ENCODE data around the gene ARHGAP31.
"Not testable (repeated sequence)": the region's sequence is repeated elsewhere in the genome, so short reads cannot be mapped to it uniquely, and the experiment has no call there.

ARHGAP31 gene

DNA sequence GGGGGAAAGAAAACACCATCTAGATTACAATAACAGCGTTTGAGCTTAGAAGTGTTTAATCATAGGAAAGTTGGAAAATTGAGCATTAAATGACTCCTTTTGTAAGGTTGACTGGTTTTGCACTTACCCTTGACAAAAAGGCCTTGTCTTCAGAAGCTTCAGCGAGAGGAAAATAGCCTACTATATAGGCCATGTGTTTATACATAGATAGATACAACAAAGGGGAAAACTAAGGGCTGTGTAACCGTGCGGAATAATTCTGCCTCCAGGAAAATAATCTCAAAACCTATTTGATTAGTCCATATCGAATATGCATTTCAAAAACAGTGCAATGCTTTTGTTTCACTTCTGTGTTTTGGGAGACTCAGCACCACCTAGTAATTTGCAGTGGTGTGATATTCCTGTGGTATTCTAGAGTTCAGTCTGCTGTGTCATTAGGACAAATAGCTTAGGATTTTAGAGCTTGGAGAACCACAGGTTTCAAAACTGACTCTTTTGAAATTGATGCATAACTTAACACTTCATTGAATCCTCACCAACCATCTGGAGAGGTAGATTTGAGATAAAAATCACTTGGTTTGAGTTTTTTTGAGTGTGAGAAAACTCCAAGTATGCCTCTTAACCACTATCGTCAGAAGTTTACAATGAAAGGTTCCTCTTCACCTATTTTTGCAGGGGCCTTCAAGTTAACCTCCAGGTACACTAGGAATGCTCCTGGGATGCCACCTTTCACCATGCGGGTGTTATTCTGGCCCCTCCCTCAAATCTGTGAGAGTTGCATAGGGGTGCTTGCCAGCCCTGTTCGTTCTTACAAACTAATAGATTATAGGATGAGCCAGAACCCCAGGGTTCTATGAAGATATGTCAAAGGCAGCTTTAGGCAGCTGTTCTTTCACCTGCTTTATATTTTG, 1.9 kb downstream of the ARHGAP31 start:
- no peak for DNase-seq (ENCODE audit: low spot score)

DNA sequence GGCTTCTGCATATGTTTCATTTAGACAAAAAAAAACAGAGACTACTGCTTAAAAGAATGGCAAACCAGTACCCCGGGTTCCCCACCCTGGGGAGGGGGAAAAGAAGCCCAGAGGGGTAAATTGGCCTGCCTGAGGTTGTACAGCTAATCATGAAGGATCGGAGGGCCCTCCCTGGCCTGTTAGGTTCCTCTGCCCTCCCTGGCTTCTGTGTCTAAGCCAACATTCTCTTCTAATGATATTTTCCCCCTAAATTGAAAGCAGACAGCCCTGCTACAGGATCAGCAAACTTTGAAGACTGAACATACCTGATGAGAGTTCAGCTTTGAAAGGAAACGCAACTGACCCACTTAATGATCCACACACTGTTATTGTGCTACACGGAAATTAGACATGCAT, 2.5 kb downstream of the ARHGAP31 start:
- no peak for DNase-seq (ENCODE audit: low spot score)

DNA sequence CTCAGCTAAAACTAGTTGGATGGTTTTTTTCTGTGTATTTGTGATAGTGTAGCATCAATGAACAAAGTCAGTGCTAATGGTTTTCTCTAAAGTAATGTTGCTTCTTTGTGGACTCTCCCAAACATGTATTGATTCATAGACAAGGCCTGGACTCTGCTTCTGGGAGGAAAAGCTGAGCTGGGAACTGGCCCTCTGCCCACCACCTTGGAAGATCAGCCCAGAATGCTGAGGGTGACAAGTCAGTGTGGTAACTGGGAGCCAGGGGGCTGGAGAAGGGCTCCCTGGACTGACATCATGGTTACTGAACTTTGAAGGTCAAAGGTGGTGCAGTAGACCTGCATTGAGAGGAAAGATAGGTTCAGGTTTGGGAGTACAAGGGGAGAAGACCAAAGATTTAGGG, 3.0 kb downstream of the ARHGAP31 start:
- DNase-seq (ENCODE audit: low spot score): no peak

DNA sequence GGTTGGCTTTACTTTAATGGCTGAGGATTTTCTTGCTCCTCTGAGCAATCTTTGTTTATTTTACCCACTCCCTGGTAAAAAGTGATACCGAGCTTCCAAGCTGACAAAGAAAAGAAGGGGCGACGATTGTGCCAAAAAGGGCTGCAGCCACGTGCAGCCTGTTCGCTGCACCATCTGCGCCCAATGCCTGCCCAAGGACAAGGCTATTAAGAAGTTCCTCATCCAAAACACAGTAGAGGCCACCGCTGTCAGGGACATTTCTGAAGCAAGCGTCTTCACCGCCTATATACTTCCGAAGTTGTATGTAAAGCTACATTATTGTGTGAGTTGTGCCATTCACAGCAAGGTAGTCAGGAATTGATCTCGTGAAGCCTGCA, 4.4 kb downstream of the ARHGAP31 start:
- DNase-seq (ENCODE audit: low spot score): no peak

DNA sequence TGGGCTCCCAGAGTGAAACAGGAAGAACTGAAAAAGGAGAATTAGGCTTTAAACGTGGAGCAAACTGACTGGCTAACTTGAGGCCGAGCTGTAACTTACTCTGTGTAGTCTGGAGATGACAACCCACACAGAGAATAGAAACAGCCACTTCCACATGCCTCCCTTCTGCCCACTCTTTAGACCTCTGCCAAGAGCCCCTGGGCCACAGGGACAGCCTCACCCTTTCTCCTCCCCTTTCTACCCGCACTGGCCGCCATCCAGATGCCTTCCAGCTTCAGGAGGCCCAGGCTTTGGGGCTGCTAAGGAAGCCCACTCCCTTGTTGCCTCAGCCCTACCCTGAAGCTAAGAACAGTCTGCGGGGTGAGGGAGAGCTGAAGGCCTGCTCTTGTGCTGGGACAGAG, 6.8 kb downstream of the ARHGAP31 start:
- no peak for DNase-seq (ENCODE audit: low spot score)

DNA sequence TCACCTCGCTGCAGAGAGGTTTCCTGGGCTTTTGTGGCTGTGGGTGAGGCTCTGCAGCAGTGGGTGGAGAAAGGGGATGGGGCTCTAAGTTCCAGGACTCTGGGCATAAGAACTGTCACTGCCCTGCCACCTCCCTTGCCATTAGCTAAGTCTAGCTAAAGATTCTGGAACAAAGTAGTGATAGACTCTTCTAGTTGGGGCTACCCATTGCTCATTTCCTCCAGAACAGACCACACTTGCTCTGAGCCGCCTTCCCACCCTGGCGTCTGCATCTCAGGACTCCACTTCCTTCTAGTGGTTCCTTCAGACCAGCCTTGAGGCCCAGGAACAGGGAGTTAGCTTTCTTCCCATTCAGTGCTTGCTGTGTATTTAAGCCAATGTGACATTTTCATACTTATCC, 7.5 kb downstream of the ARHGAP31 start:
- DNase-seq (ENCODE audit: low spot score): no peak

DNA sequence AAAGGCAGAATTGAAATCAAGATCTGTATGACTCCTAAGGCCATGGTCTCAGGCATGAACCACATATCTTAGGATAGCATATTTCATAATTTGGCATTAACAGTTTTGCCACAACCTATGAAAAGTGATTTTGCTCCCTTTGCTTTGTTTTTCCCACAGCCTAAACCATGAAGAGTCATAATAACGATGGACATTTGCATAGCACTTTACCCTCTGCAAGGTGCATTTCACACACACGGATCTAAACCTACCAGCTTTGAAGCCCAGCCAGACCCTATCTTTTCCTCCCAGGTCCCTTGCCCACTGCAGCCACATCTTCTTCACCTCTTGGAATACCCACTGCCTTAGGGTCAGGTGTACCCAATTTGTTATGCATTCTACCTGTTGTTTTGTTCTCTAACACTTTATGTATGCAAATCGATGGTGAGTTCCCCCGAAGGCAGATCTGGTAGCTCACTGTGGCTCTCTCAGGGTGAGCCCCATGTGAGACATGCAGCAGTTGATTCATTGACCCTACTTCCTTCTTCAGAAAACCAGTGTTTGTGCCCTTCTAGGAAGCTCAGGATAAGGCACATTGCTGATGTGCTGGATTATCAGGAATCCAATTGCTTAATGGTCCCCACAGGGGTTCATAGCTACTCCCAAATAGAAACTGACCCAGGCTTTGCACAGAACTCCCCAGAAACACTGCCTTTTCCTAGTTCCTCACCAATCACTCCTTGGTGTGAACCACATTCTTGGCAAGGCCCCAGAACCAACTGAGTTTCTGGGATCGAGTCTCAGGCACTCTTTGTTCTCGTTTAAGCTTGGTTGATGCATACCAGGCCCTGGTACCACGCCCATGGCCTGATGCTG, 8.7 kb downstream of the ARHGAP31 start:
- no peak for DNase-seq (ENCODE audit: low spot score)

DNA sequence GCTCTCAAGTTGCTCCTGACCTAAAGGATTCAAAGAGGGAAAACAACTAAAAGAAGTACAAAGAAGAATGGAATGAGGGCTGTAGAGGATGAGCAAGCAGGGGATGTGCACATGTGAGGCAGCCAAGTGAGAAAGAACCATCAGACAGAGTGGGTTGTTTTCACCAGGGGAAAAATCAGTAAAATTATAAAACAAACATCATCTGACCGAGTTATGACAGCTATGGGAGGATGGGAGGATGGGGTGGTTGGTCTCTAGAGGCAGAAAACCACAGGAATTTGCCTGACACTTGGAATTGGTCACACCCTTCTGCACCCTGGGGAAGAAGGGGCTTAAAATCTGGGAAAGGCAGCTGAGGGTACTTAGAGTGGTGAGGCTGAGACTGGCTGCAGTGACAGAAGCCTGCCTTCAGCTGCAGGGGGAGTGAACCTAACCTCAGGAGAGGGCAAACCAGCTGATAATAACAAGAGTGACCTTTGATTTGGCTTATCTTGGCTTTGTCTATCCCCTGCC, 10.1 kb downstream of the ARHGAP31 start:
- no peak for DNase-seq (ENCODE audit: low spot score)

DNA sequence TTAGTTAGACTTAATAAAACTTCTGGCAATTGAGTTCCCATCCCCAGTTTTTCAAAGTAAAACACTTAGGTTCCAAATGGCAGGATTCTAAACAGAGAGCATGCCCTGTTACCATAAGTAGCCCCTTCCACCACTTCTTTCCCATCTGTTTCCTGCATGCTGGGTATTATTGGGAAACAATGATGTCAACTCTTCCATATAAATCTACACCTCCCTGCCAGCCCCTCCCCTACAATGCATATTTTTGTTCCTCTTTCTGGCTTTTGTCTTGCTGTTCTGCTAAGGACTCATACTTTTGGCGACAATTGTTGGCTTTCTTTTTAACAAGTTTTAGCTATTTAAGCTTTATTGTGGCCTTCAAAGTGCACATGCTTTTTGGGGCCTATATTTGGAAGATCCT, 11.1 kb downstream of the ARHGAP31 start:
- no peak for DNase-seq (ENCODE audit: low spot score)

DNA sequence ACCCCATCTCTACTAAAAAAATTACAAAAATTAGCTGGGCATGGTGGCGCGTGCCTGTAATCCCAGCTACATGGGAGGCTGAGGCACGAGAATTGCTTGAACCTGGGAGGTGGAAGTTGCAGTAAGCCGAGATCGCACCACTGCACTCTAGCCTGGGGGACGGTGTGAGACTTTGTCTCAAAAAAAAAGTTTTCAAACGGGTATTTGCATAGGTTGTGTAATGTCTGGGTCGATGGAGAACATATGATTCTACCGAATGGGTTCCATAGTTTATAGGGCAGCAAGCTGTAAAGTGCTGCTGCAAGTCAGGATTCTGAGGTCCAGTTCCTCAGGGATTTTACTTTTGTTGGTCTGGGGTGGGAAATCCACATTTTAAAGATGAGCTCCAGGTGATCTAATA, 12.2 kb downstream of the ARHGAP31 start:
- not testable (repeated sequence) for DNase-seq (ENCODE audit: low spot score)

DNA sequence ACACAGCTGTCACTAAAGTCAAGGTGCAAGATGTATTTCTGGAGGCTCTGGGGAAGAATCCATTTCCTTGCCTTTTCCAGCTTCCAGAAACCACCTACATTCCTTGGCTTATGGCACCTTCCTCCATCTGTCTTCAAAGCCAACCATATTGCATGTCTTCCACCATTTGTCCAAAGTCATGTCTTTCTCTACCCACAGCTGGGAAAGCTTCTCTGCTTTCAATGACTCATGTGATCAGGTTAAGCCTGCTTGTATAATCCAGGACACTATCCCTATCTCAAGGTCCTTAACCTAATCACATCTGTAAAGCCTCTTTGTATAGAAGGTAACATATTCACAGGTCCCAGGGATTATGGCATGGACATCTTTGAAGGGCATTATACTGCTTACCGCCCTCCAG, 14.2 kb downstream of the ARHGAP31 start:
- no peak for DNase-seq (ENCODE audit: low spot score)

DNA sequence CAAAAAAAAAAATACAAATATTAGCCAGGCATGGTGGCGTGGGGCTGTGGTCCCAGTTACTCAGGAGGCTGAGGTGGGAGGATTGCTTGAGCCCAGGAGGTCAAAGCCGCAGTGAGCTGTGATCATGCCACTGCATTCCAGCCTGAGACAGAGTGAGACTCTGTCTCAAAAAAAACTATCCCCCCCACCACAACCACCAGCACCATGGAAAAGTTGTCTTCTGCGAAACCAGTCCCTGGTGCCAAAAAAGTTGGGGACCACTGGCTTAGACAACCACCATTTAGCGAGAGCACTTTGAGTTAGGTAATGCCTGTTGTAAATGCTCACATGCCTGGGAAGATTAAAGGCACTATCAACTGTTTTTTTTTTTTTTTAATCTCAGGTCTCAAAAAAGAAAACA, 15.4 kb downstream of the ARHGAP31 start:
- no peak for DNase-seq (ENCODE audit: low spot score)

DNA sequence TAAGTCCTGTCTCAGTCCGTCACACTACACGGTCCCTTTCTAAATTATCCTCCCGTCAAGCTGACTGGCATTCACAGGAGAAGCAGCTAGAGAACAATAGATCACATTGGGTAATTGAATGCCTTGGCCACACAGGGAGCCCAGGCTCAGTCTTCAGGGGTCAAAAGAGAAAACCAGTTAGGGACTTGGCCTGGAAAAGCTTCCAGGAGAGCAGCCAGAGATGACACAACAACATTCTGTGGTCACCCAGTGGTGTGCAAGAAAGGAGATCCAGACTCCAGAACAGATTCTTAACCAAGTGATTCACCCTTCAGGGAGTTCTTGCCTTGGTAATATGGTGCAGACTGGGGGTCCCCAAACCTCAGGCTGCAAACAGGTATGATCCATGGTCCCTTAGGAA, 15.9 kb downstream of the ARHGAP31 start:
- DNase-seq (ENCODE audit: low spot score): no peak

DNA sequence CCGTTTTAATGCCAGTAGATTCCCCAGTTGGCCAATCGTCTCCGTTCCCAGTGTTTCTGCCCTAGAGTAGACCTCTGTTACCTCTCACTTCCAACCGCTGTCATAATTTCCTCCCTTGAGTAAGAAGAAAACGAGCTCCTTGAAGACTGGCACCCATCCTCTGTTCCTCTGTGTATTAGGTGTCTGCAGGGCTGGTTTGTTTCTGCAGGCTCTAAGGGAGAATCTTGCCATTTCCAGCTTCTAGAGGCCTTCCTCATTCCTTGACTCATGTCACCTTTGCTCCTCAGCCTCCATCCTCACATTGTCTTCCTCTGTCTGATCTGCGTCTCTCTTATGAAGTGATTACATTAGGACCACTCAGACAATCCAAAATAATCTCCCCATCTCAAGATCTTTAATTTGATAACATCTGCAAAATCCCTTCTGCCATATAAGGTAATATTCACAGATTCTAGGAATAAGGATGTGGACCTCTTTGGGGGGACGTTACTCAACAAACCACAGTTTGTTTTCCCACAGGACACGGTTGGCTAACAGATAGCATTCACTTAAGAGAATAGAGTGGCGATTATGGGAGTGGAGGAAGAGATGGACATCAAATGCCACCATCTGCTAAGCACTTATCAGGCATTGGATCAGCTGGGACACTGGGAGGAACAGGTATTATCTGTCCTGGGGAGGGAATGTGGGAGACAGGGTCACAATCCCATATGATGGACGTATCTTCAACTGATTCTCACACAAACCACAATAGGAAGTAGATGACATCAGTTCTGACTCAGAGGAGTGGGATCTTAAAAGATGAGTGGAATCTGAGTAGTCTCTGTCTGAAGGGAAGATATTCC, 17.1 kb downstream of the ARHGAP31 start:
- no peak for DNase-seq (ENCODE audit: low spot score)

DNA sequence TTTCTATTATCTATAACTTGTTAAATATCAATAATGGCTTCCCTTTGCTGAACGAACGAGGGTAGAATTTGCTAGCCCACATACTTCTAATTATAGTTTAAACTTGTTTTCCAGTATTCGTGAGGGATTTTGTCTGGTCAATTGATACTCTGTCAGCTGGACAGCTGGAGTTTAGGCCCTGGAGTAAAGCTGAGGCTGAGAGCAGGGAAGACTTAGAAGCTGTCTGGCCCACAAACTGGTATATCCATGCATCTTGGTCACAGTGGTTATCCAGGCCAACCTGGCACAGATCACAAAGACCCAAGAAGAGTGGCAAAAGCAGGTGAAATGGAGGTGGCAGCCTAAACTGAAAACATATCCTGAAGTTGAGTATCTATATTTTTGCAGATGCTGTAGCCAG, 19.3 kb downstream of the ARHGAP31 start:
- DNase-seq (ENCODE audit: low spot score): no peak

DNA sequence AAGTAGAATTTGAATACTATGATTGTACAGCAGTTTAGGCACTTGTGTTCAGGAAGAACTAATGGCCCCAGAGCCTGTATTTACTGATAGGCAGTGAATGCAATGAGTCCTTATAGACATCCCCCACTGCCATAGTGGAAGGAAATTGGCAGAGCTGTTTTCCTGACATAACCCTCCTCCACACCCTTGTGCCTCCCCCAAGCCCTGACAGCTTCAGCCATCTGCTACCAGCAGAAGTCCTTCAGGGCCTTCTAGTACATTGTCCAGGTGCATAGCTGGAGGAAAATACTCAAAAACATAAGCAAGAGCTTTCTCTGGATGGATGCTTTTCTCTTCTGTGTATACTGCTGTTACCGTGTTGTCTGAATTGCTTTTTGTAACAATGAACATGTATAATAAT, 20.6 kb downstream of the ARHGAP31 start:
- DNase-seq (ENCODE audit: low spot score): no peak

DNA sequence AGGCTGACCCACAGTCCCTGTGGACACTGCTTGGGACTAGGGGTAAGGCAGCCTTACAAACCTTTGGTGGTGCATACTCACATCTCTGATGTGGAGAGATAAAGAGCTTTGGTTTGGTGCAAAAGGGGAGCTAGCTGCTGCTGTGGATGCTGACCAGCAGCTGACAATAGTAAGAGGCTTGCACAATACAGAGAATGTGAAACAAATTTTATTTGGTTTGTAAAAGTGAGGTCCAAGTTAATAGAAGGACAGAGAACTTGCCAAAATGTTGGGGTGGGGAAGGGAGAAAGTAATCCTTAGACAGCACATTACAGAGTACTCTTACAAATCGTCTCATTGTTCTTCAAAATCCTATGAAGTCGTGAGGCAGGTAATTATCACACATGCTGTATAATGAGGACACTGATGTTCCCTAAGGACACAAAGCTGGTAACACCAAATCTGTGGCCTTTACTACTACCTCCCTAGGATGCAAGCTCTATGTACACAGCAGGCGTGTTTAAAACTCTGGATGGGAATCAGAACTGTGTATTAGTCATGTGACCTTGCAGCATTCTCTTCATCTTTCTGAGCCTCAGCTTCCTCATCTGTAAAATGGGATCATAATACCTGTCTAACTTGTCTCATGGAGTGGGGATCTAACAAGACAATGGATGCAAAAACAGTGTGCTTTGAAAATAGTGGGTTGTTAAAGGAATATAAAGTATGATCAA, 21.6 kb downstream of the ARHGAP31 start:
- no peak for DNase-seq (ENCODE audit: low spot score)

DNA sequence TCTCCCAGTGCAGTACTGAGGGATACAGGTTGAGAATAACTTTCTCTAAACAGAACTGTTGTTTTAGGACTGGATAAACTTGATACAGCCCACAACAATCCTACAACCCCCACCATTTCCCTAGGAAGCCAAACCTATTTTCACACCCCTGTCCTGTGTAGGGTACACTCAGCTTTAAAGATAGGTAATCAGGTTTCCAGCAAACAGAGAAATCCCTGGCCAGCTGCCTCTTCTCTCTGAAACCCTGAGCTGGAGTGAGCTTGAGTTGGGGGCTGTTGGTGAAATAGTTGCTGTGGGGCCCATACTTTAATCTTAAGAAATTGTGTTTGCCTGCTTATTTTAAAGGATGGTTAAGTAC, 22.1 kb downstream of the ARHGAP31 start:
- no peak for DNase-seq (ENCODE audit: low spot score)

DNA sequence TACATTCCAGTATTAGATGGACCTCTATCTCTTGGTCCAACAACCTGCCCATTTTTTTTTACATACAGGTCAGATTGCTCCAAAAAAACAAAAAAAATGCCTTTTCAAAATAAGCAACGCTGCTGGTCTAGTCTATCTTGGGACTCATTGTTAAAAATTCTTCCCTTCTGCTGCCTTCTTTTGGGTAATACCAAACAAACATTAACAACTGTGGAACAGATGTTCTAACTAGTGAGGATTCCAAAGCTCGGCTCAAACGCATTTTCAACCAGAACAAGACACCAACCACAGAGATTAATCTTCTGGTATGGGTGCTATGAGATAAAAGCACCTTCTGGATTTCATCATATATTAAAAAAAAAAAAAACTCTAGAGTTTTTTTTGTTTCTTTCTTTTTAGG, 24.7 kb downstream of the ARHGAP31 start:
- DNase-seq (ENCODE audit: low spot score): no peak

DNA sequence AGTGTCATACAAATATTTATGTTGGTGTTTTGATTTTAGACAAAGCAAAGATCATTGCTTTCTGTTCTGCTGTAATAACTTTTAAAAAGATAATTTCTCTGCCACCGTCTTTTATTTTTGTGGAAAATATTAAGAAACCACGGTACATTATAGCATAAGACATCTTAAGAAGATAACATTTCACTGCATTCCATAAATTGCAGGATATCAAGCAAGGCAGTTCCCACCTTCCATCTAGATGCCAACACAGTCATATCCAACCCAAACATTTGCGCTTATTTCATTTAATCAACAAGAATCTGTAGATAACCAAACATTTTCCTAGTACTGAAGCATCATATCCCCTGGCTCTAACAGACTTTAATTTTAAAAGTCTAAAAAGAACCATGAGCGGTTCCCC, 25.1 kb downstream of the ARHGAP31 start:
- no peak for DNase-seq (ENCODE audit: low spot score)

DNA sequence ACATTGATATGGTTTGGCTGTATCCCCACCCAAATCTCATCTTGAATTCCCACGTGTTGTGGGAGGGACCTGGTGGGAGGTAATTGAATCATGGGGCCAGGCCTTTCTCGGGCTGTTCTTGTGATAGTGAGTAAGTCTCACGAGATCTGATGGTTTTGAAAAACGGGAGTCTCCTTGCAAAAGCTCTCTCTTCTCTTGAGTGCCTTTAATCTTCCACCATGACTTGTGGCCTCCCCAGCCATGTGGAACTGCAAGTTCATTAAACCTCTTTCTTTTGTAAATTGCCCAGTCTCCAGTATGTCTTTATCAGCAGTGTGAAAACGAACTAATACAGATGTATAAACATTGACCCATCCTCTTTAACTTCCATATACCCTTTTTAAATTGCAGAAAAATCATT, 26.6 kb downstream of the ARHGAP31 start:
- DNase-seq (ENCODE audit: low spot score): not testable (repeated sequence)

Measured in hematopoietic multipotent progenitor cell treated with erythropoietin and hydrocortisone succinate and interleukin-3 and kit ligand, for 15 days (in vitro differentiated cells).